Mesenchymal stem cell (in vitro differentiated cells and primary cell): ENCODE data around the gene RBFOX1.

Source experiments
- DNase-seq: peaks from one replicate; pipeline ENCODE4 v3.0.0-alpha.2; 2013
- H2AFZ ChIP-seq: one replicate; pipeline ENCODE4 v1.6.1; 2013; ENCODE audit warnings: low read depth, mild to moderate bottlenecking, control low read depth, inconsistent platforms, low read length, moderate library complexity
- H2AK5ac ChIP-seq: 2 replicates; pipeline ENCODE4 v1.6.1; 2013; ENCODE audit warnings: low read length, moderate library complexity, mild to moderate bottlenecking, inconsistent platforms; ENCODE audit not compliant: severe bottlenecking
- H2BK120ac ChIP-seq: one replicate; pipeline ENCODE4 v1.6.1; 2013; ENCODE audit warnings: low read depth, mild to moderate bottlenecking, inconsistent platforms, low read length, moderate library complexity
- H2BK12ac ChIP-seq, 2 experiments: one replicate each; pipeline ENCODE4 v1.6.1; 2013; ENCODE audit warnings: inconsistent platforms in 2 of 2, low read length in 2 of 2, mild to moderate bottlenecking in 2 of 2, moderate library complexity in 2 of 2, control low read depth in 1 of 2
- H2BK15ac ChIP-seq: one replicate; pipeline ENCODE4 v1.6.1; 2013; ENCODE audit warnings: mild to moderate bottlenecking, low read depth, inconsistent platforms; ENCODE audit not compliant: poor library complexity, severe bottlenecking
- H2BK5ac ChIP-seq: 2 replicates; pipeline ENCODE4 v1.6.1; 2013; ENCODE audit warnings: low read depth, mild to moderate bottlenecking, low read length, control low read depth, inconsistent platforms; ENCODE audit not compliant: poor library complexity, severe bottlenecking
- H3K14ac ChIP-seq, 2 experiments: one replicate each; pipeline ENCODE4 v1.6.1; 2013; ENCODE audit warnings: inconsistent platforms in 2 of 2, low read length in 2 of 2, control low read depth in 1 of 2, mild to moderate bottlenecking in 1 of 2, moderate library complexity in 1 of 2
- H3K18ac ChIP-seq, 2 experiments: one replicate each; pipeline ENCODE4 v1.6.1; 2013; ENCODE audit warnings: inconsistent platforms in 2 of 2, low read length in 2 of 2, control low read depth in 1 of 2, low read depth in 1 of 2, mild to moderate bottlenecking in 1 of 2
- H3K23ac ChIP-seq, 2 experiments: one replicate each; pipeline ENCODE4 v1.6.1; 2013; ENCODE audit warnings: inconsistent platforms in 2 of 2, low read length in 2 of 2, mild to moderate bottlenecking in 2 of 2, moderate library complexity in 2 of 2, control low read depth in 1 of 2
- H3K27ac ChIP-seq: 2 replicates; pipeline ENCODE4 v1.5.1; 2013; ENCODE audit warnings: mild to moderate bottlenecking, moderate library complexity, low read length, control low read depth, inconsistent platforms; ENCODE audit not compliant: poor library complexity, severe bottlenecking
- H3K27me3 ChIP-seq, 2 experiments: 2 replicates each; pipeline versions ENCODE4 v1.6.1 to v1.7.0; 2013; ENCODE audit warnings: low read length in 2 of 2, mild to moderate bottlenecking in 2 of 2, moderate library complexity in 2 of 2, control low read depth in 1 of 2, inconsistent platforms in 1 of 2; ENCODE audit not compliant: control insufficient read depth in 1 of 2, insufficient read depth in 1 of 2
- H3K36me3 ChIP-seq, 2 experiments: 2 replicates each; pipeline versions ENCODE4 v1.6.1 to v1.7.0; 2013; ENCODE audit warnings: low read length in 2 of 2, control low read depth in 1 of 2, inconsistent platforms in 1 of 2, low read depth in 1 of 2, mild to moderate bottlenecking in 1 of 2; ENCODE audit not compliant: insufficient read depth in 2 of 2, control insufficient read depth in 1 of 2
- H3K4ac ChIP-seq, 2 experiments: one replicate each; pipeline ENCODE4 v1.6.1; 2013; ENCODE audit warnings: inconsistent platforms in 2 of 2, low read length in 2 of 2, mild to moderate bottlenecking in 2 of 2, moderate library complexity in 2 of 2, control low read depth in 1 of 2, low read depth in 1 of 2
- H3K4me1 ChIP-seq: 2 replicates; pipeline ENCODE4 v1.6.1; 2013; ENCODE audit warnings: low read depth, low read length, control low read depth; ENCODE audit not compliant: control insufficient read depth, insufficient read depth
- H3K4me2 ChIP-seq: 2 replicates; pipeline ENCODE4 v1.6.1; 2013; ENCODE audit warnings: low read length, mild to moderate bottlenecking, inconsistent platforms; ENCODE audit not compliant: poor library complexity, severe bottlenecking
- H3K4me3 ChIP-seq, 2 experiments: 2 replicates each; pipeline versions ENCODE4 v1.5.1 to v1.7.0; 2013; ENCODE audit warnings: low read length in 2 of 2, mild to moderate bottlenecking in 2 of 2, control low read depth in 1 of 2, low read depth in 1 of 2; ENCODE audit not compliant: insufficient read depth in 1 of 2
- H3K79me1 ChIP-seq: replicated peaks from 2 replicates; pipeline ENCODE4 v1.6.1; 2013; ENCODE audit warnings: mild to moderate bottlenecking, control low read depth, low read length, inconsistent platforms; ENCODE audit not compliant: poor library complexity, severe bottlenecking
- H3K9ac ChIP-seq: 2 replicates; pipeline ENCODE4 v1.7.0; 2013; ENCODE audit warnings: mild to moderate bottlenecking, low read length, moderate library complexity
- H3K9me3 ChIP-seq: 2 replicates; pipeline ENCODE4 v1.7.0; 2013; ENCODE audit warnings: mild to moderate bottlenecking, low read length; ENCODE audit not compliant: control insufficient read depth
- H4K8ac ChIP-seq: one replicate; pipeline ENCODE4 v1.6.1; 2013; ENCODE audit warnings: inconsistent platforms, mild to moderate bottlenecking, low read length, moderate library complexity
- H4K91ac ChIP-seq: one replicate; pipeline ENCODE4 v1.6.1; 2013; ENCODE audit warnings: mild to moderate bottlenecking, low read length, inconsistent platforms
- WGBS: methylation state at CpG from one replicate; pipeline ENCODE4 v1.1.7; 2013; ENCODE audit warnings: mixed read lengths; 5-methylcytosine and 5-hydroxymethylcytosine counted together

The RBFOX1 gene

GRCh38 chr16:7369204-7369603 lies 36.6 kb downstream of the RBFOX1 start:
- Histone ChIP-seq H2AK5ac (no peak overlapping the region), H3K14ac (no peak overlapping the region), H3K27me3 (no peaks in the 10 kb centered on the region), H4K8ac (no peak overlapping the region), H3K23ac (no peak overlapping the region), H2BK120ac (no peak overlapping the region), H2AFZ (no peak overlapping the region), H3K4me3 (no peak overlapping the region), H4K91ac (no peak overlapping the region), H3K9me3 (no peaks in the 10 kb centered on the region), H3K4ac (no peak overlapping the region), H3K4me2 (no peak overlapping the region), H3K79me1 (no peaks in the 10 kb centered on the region), H3K36me3 (no peaks in the 10 kb centered on the region), H2BK12ac (no peak overlapping the region), H3K9ac (no peak overlapping the region), H2BK15ac (no peak overlapping the region), H2BK5ac (no peak overlapping the region), H3K27ac (no peak overlapping the region), H3K4me1 (no peaks in the 10 kb centered on the region), H3K18ac (no peak overlapping the region)
- WGBS = 79% methylated on average over 2 of the region's 4 CpGs
- no peak for DNase-seq

- H2BK15ac ChIP-seq = no peak overlapping the region
- no peak overlapping the region for H3K4me2 ChIP-seq
- H2BK5ac ChIP-seq = no peak overlapping the region
- H3K9me3 ChIP-seq = no peaks in the 10 kb centered on the region
- no peaks in the 10 kb centered on the region for H3K36me3 ChIP-seq
- H3K14ac ChIP-seq = no peak overlapping the region
- no peak overlapping the region for H3K4me3 ChIP-seq
- H3K27me3 ChIP-seq = no peaks in the 10 kb centered on the region
- H3K4ac ChIP-seq = no peak overlapping the region
- WGBS = 81% methylated on average over 4 of the region's 4 CpGs
- H2BK120ac ChIP-seq = no peak overlapping the region
- no peaks in the 10 kb centered on the region for H3K79me1 ChIP-seq
- no peak overlapping the region for H3K18ac ChIP-seq
- H3K9ac ChIP-seq = no peak overlapping the region
- no peak overlapping the region for H3K27ac ChIP-seq
- no peak overlapping the region for H4K91ac ChIP-seq
- no peak overlapping the region for H2AFZ ChIP-seq
- no peaks in the 10 kb centered on the region for H3K4me1 ChIP-seq
- H3K23ac ChIP-seq = no peak overlapping the region
- H2AK5ac ChIP-seq = no peak overlapping the region
- no peak overlapping the region for H2BK12ac ChIP-seq
- no peak for DNase-seq
- H4K8ac ChIP-seq = no peak overlapping the region
These were observed 39.5 kb downstream of the RBFOX1 start for GRCh38 chr16:7372095-7372494.

GRCh38 chr16:7373776-7374175 lies 41.1 kb downstream of the RBFOX1 start:
- 51% methylated on average over 4 of the region's 5 CpGs for WGBS
- H2BK120ac ChIP-seq = no peak overlapping the region
- DNase-seq = no peak

GRCh38 chr16:7374614-7375174 lies 42.0 kb downstream of the RBFOX1 start:
- no peak overlapping the region for H3K23ac ChIP-seq
- no peaks in the 10 kb centered on the region for H3K4me1 ChIP-seq
- no peak overlapping the region for H3K4ac ChIP-seq
- H4K91ac ChIP-seq = no peak overlapping the region
- no peaks in the 10 kb centered on the region for H3K27me3 ChIP-seq
- WGBS = 81% methylated on average over 9 of the region's 9 CpGs
- no peak overlapping the region for H2BK5ac ChIP-seq
- no peaks in the 10 kb centered on the region for H3K79me1 ChIP-seq
- no peak overlapping the region for H3K4me2 ChIP-seq
- no peak for DNase-seq
- H3K9me3 ChIP-seq = no peaks in the 10 kb centered on the region
- H2AFZ ChIP-seq = no peak overlapping the region
- H3K9ac ChIP-seq = no peak overlapping the region
- H3K4me3 ChIP-seq = no peak overlapping the region
- H2BK15ac ChIP-seq = no peak overlapping the region
- H3K36me3 ChIP-seq = no peaks in the 10 kb centered on the region
- no peak overlapping the region for H3K18ac ChIP-seq
- no peak overlapping the region for H3K27ac ChIP-seq
- no peak overlapping the region for H2BK12ac ChIP-seq
- H3K14ac ChIP-seq = no peak overlapping the region
- H2BK120ac ChIP-seq = no peak overlapping the region
- no peak overlapping the region for H2AK5ac ChIP-seq
- H4K8ac ChIP-seq = no peak overlapping the region

More at GRCh38 chr16:7373776-7374175, 41.1 kb downstream of the RBFOX1 start:
- Histone ChIP-seq H2BK15ac (no peak overlapping the region), H4K8ac (no peak overlapping the region), H3K9ac (no peak overlapping the region), H3K4me3 (no peak overlapping the region), H2BK5ac (no peak overlapping the region), H3K4me1 (no peaks in the 10 kb centered on the region), H3K4me2 (no peak overlapping the region), H3K4ac (no peak overlapping the region), H3K27ac (no peak overlapping the region), H3K18ac (no peak overlapping the region), H3K27me3 (no peaks in the 10 kb centered on the region), H3K36me3 (no peaks in the 10 kb centered on the region), H3K23ac (no peak overlapping the region), H3K79me1 (no peaks in the 10 kb centered on the region), H3K14ac (no peak overlapping the region), H3K9me3 (no peaks in the 10 kb centered on the region), H2AFZ (no peak overlapping the region), H4K91ac (no peak overlapping the region), H2BK12ac (no peak overlapping the region), H2AK5ac (no peak overlapping the region)
